NCI-H2171 (cell line): ENCODE results near the gene CHD3.
A peak's percentile ranks its signal among the peaks of the same experiment; 100 is the strongest.

ENCODE experiments used
- DNase-seq: peaks from one replicate; lab custom pipeline; 2025; lab: John Stamatoyannopoulos, UW

Gene CHD3

GRCh38 chr17:7888184-7888920 lies at the start of gene CHD3:
Gene CHD3 (plus strand): TSS chr17:7888789. CDS start chr17:7889001, 212 bp downstream.
- DNase-seq: no peak

GRCh38 chr17:7839190-7839875 lies 49.3 kb upstream of the CHD3 start:
- no peak for DNase-seq

GRCh38 chr17:7839876-7840261 lies 48.7 kb upstream of the CHD3 start:
- DNase-seq: no peak

- no peak for DNase-seq
Measured at GRCh38 chr17:7840441-7840840, 48.1 kb upstream of the CHD3 start.

- DNase-seq: no peak
Measured at GRCh38 chr17:7840875-7841274, 47.7 kb upstream of the CHD3 start.

- peak; percentile 49 for DNase-seq
Measured at GRCh38 chr17:7841396-7841914, 47.1 kb upstream of the CHD3 start.

GRCh38 chr17:7841915-7842379 lies 46.6 kb upstream of the CHD3 start:
- peak; percentile 95 for DNase-seq

GRCh38 chr17:7842380-7843256 lies 46.0 kb upstream of the CHD3 start:
- DNase-seq: peak; percentile 52

GRCh38 chr17:7843257-7843535 lies 45.4 kb upstream of the CHD3 start:
- no peak for DNase-seq

- DNase-seq: peak; percentile 41
Measured at GRCh38 chr17:7843536-7844291, 44.9 kb upstream of the CHD3 start.

- peak; percentile 83 for DNase-seq
Measured at GRCh38 chr17:7844292-7845154, 44.1 kb upstream of the CHD3 start.

GRCh38 chr17:7845359-7846062 lies 43.1 kb upstream of the CHD3 start:
- no peak for DNase-seq

GRCh38 chr17:7846063-7846735 lies 42.4 kb upstream of the CHD3 start:
- no peak for DNase-seq

- DNase-seq: no peak
Measured at GRCh38 chr17:7846765-7847661, 41.6 kb upstream of the CHD3 start.

- no peak for DNase-seq
Measured at GRCh38 chr17:7848131-7848579, 40.4 kb upstream of the CHD3 start.

- no peak for DNase-seq
Measured at GRCh38 chr17:7848739-7849129, 39.9 kb upstream of the CHD3 start.

GRCh38 chr17:7849130-7849750 lies 39.3 kb upstream of the CHD3 start:
- DNase-seq: no peak
